DOHH2 (cell line): Measurements from ENCODE around the gene TIAM2.

Experiments
- H3F3A ChIP-seq: fragments of 200-600 bp; sonication (generic), shearing (Covaris generic); 2 replicates; pipeline ENCODE4 v1.6.0; 2016; ENCODE audit warnings: antibody characterized with exemption, mild to moderate bottlenecking; ENCODE audit not compliant: control insufficient read depth, insufficient read depth
- H3K27ac ChIP-seq: fragments of 200-600 bp; sonication (generic); 2 replicates; pipeline ENCODE4 v1.5.1; 2014; ENCODE audit warnings: low read depth, mild to moderate bottlenecking, low read length, moderate library complexity
- H3K27me3 ChIP-seq: fragments of 200-600 bp; sonication (generic); 2 replicates; pipeline ENCODE4 v1.6.1; 2014; ENCODE audit warnings: mild to moderate bottlenecking, low read length, mixed read lengths; ENCODE audit not compliant: control insufficient read depth
- H3K36me3 ChIP-seq: fragments of 200-600 bp; sonication (generic); 2 replicates; pipeline ENCODE4 v1.6.1; 2014; ENCODE audit warnings: mild to moderate bottlenecking, low read length, moderate library complexity, mixed read lengths; ENCODE audit not compliant: control insufficient read depth
- H3K4me1 ChIP-seq: fragments of 200-600 bp; sonication (generic); 2 replicates; pipeline ENCODE4 v1.6.1; 2014; ENCODE audit warnings: mild to moderate bottlenecking, low read length, mixed read lengths; ENCODE audit not compliant: control insufficient read depth
- H3K4me2 ChIP-seq: fragments of 200-600 bp; sonication (generic); 2 replicates; pipeline ENCODE4 v1.6.0; 2014; ENCODE audit warnings: mild to moderate bottlenecking, low read length, moderate library complexity
- H3K4me3 ChIP-seq: fragments of 200-600 bp; sonication (generic); 2 replicates; pipeline ENCODE4 v1.5.1; 2014; ENCODE audit warnings: mild to moderate bottlenecking, low read length, mixed read lengths
- H3K79me2 ChIP-seq: fragments of 200-600 bp; sonication (generic); 2 replicates; pipeline ENCODE4 v1.6.1; 2014; ENCODE audit warnings: mild to moderate bottlenecking, low read length, mixed read lengths; ENCODE audit not compliant: control insufficient read depth
- H3K9me2 ChIP-seq: fragments of 200-600 bp; sonication (generic); replicated peaks from 2 replicates; pipeline ENCODE4 v1.6.1; 2014; ENCODE audit warnings: mild to moderate bottlenecking, low read length, mixed read lengths; ENCODE audit not compliant: control insufficient read depth
- H3K9me3 ChIP-seq: fragments of 200-600 bp; sonication (generic); 2 replicates; pipeline ENCODE4 v1.6.1; 2014; ENCODE audit warnings: antibody characterized with exemption, low read length, mixed read lengths; ENCODE audit not compliant: control insufficient read depth, insufficient read depth
- H4K20me1 ChIP-seq: fragments of 200-600 bp; sonication (generic); 2 replicates; pipeline ENCODE4 v1.6.0; 2014; ENCODE audit warnings: low read depth, mild to moderate bottlenecking, antibody characterized with exemption, low read length, moderate library complexity; ENCODE audit not compliant: control insufficient read depth, insufficient read depth
- EZH2phosphoT487 ChIP-seq: fragments of 200-600 bp; sonication (generic); IDR thresholded peaks from 2 replicates; pipeline ENCODE4 v1.6.1; 2017; ENCODE audit warnings: borderline replicate concordance, mild to moderate bottlenecking, antibody characterized with exemption, low read length, moderate library complexity, mixed read lengths
- TF ChIP-seq, protein P1 (sequence below): fragments of 200-600 bp; sonication (generic); IDR thresholded peaks from one replicate; pipeline ENCODE4 v1.5.1; 2014; ENCODE audit warnings: antibody characterized with exemption, mild to moderate bottlenecking, low read depth, low read length; ENCODE audit not compliant: poor library complexity, severe bottlenecking

The TIAM2 gene

DNA sequence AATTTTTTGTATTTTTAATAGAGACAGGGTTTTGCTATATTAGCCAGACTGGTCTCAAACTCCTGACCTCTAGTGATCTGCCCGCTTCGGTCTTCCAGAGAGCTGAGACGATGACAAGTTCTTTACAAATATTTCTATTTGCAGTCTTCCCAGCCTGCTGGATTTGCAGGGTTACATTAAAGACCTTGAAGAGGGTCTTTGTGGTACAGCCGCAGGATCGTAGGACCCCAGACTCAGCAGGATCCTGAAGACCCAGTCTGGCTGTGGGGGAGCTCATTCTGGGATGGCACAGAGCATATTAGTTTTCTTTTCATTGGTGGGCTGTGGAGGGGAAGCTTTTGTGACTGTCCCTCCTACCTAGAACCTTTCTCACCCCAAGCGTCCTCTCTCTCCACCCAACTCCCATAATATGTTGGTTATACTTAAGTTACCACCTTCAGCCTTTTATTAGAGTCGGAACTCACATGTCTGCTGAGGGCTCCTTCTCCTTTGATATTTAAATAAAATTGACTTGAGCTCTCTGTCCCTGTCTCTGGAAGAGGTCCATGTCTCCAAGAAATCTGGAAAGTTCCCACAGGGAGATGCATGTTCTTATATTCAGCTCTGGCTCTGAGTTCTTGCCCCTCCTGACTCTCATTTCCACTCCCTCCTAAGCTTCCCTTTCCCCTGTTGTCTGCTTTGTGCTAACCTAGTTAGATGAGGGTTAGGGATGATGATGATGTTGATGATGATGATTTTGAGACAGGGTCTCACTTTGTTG is 72.0 kb downstream of the TIAM2 start:
- H3K36me3 ChIP-seq = no peaks in the 10 kb centered on the region
- no peak overlapping the region for H3K4me2 ChIP-seq
- H4K20me1 ChIP-seq = no peaks in the 10 kb centered on the region
- H3F3A ChIP-seq = no peaks in the 10 kb centered on the region
- no peaks in the 10 kb centered on the region for H3K9me2 ChIP-seq
- no peak overlapping the region for H3K4me3 ChIP-seq
- TF ChIP-seq, protein P1, sequence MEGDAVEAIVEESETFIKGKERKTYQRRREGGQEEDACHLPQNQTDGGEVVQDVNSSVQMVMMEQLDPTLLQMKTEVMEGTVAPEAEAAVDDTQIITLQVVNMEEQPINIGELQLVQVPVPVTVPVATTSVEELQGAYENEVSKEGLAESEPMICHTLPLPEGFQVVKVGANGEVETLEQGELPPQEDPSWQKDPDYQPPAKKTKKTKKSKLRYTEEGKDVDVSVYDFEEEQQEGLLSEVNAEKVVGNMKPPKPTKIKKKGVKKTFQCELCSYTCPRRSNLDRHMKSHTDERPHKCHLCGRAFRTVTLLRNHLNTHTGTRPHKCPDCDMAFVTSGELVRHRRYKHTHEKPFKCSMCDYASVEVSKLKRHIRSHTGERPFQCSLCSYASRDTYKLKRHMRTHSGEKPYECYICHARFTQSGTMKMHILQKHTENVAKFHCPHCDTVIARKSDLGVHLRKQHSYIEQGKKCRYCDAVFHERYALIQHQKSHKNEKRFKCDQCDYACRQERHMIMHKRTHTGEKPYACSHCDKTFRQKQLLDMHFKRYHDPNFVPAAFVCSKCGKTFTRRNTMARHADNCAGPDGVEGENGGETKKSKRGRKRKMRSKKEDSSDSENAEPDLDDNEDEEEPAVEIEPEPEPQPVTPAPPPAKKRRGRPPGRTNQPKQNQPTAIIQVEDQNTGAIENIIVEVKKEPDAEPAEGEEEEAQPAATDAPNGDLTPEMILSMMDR = no peak
- no peaks in the 10 kb centered on the region for H3K79me2 ChIP-seq
- H3K27ac ChIP-seq = no peak overlapping the region
- no peaks in the 10 kb centered on the region for H3K9me3 ChIP-seq
- no peaks in the 10 kb centered on the region for H3K27me3 ChIP-seq
- H3K4me1 ChIP-seq = peaks cover 14% of the 10 kb centered on the region

DNA sequence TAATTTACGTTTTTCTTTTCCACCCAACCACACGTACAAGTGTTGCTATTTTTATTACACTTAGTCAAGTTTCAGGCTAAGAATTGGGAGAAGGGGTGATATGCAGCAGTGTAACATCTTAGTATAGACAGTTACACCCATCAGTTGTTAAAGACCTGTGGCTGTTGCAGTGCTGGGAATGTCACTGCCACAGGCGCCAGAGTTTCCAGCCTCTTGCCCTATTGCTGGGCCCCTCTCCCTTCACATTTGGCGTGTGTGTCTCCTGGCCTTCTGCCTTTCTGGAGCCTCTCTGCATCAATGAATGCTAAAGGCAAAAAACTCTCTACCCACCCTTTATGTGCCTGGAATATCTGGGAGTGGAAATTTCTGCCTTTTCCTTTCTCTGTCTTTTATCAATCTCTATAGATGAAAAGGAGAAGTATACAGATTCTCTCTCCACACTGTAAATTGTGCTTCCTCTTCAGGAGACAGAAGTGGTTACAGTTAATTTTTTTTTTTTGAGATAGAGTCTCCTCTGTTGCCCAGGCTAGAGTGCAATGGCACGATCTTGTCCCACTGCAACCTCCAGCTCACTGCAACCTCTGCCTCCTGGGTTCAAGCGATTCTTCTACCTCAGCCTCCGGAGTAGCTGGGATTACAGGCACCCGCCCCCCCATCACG is 73.0 kb downstream of the TIAM2 start:
- Histone ChIP-seq H3F3A (no peaks in the 10 kb centered on the region), H4K20me1 (no peaks in the 10 kb centered on the region), H3K79me2 (no peaks in the 10 kb centered on the region), H3K27me3 (no peaks in the 10 kb centered on the region), H3K4me2 (no peak overlapping the region), H3K4me3 (no peak overlapping the region), H3K9me3 (no peaks in the 10 kb centered on the region), H3K9me2 (no peaks in the 10 kb centered on the region), H3K36me3 (no peaks in the 10 kb centered on the region), H3K4me1 (peaks cover 14% of the 10 kb centered on the region), H3K27ac (no peak overlapping the region)
- TF ChIP-seq EZH2phosphoT487 = no peak
- TF ChIP-seq, protein P1 = no peak

DNA sequence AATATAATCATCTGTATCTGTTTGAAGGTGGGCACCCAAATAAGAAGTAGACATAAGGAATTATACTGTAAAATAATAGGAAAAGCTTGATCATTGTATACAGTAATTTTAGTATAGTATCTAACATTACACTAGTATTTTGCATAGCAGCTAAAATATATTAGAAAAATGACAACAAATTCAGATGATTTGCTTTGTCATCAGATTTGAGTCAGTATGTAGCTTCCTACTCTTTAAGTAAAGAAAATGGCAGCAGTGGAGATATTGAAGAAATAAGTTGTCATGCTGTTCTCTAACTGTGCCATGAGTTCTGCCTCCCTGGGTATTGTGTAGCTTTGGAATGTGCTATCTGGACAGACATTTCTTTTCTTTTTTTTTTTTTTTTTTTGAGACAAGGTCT is 74.4 kb downstream of the TIAM2 start:
- Histone ChIP-seq H3F3A (no peaks in the 10 kb centered on the region), H3K4me2 (no peak overlapping the region), H3K9me3 (no peaks in the 10 kb centered on the region), H3K9me2 (no peaks in the 10 kb centered on the region), H4K20me1 (no peaks in the 10 kb centered on the region), H3K4me1 (peaks cover 13% of the 10 kb centered on the region), H3K4me3 (no peak overlapping the region), H3K27me3 (no peaks in the 10 kb centered on the region), H3K79me2 (no peaks in the 10 kb centered on the region), H3K36me3 (no peaks in the 10 kb centered on the region), H3K27ac (no peak overlapping the region)
- TF ChIP-seq, protein P1 = no peak
- TF ChIP-seq EZH2phosphoT487 = no peak
